Chondrocyte (in vitro differentiated cells): ENCODE measurements around the gene NDUFA13. TPM values are rescaled to one million over a fixed set of nuclear protein-coding genes. Genes with fewer than 3 reads are reported as not detected.

Source experiments
- DNase-seq: peaks from one replicate; pipeline ENCODE4 v3.0.0; 2021; ENCODE audit warnings: mixed read lengths, low spot score
- H3K27ac Mint-ChIP-seq: one replicate; pipeline ENCODE4 v1.8.0; 2021; ENCODE audit warnings: mild to moderate bottlenecking, moderate library complexity, mixed read lengths; ENCODE audit not compliant: unreplicated experiment
- H3K27me3 Mint-ChIP-seq: 2 replicates; pipeline ENCODE4 v1.8.0; 2021; ENCODE audit warnings: low read depth, mixed read lengths
- H3K36me3 Mint-ChIP-seq: 2 replicates; pipeline ENCODE4 v1.8.0; 2021; ENCODE audit warnings: low read depth, mixed read lengths
- H3K4me1 Mint-ChIP-seq: 2 replicates; pipeline ENCODE4 v1.8.0; 2021; ENCODE audit warnings: low read depth, mild to moderate bottlenecking, mixed read lengths
- H3K4me3 Mint-ChIP-seq: one replicate; pipeline ENCODE4 v1.8.0; 2021; ENCODE audit warnings: mild to moderate bottlenecking, moderate library complexity, mixed read lengths; ENCODE audit not compliant: unreplicated experiment
- H3K9me3 Mint-ChIP-seq: 2 replicates; pipeline ENCODE4 v1.8.0; 2021; ENCODE audit warnings: low read depth, mixed read lengths
- CTCF ChIP-seq: fragments of 200-600 bp; sonication (generic); IDR thresholded peaks from 2 replicates; pipeline ENCODE4 v1.5.0; 2021; ENCODE audit warnings: antibody characterized with exemption, mild to moderate bottlenecking, moderate library complexity
- total RNA-seq: library from RNA; stranded (reverse); gene quantifications from 3 replicates; pipeline ENCODE4 v1.2.1, GENCODE V29; 2021

NDUFA13 gene
- total RNA-seq, 1 donor from 2014 or later, result 313 TPM

GRCh38 chr19:19514215-19514657, 1.8 kb upstream of the NDUFA13 start:
- Mint-ChIP-seq H3K4me1 (peaks cover 16% of the 10 kb centered on the region), H3K36me3 (peaks cover 2% of the 10 kb centered on the region), H3K4me3 (no peak overlapping the region), H3K27me3 (no peaks in the 10 kb centered on the region), H3K27ac (no peak overlapping the region), H3K9me3 (no peaks in the 10 kb centered on the region)
- no peak for TF ChIP-seq CTCF
- DNase-seq, result no peak

GRCh38 chr19:19514881-19515641, 964 bp upstream of the NDUFA13 start, which contains the start of gene TSSK6:
TSSK6 (minus strand) TSS chr19:19515548; CDS start chr19:19515427, 121 bp downstream.
- Mint-ChIP-seq H3K27me3 (no peaks in the 10 kb centered on the region), H3K36me3 (peaks cover 5% of the 10 kb centered on the region), H3K9me3 (no peaks in the 10 kb centered on the region), H3K4me3 (peak within 1 kb of the TSS; percentile 91), H3K4me1 (peaks cover 18% of the 10 kb centered on the region), H3K27ac (peak within 1 kb of the TSS; percentile 89)
- TF ChIP-seq CTCF, result no peak
- DNase-seq, result no peak

GRCh38 chr19:19517235-19517619, 1.2 kb downstream of the NDUFA13 start:
- TF ChIP-seq CTCF, result no peak
- Mint-ChIP-seq H3K36me3 (peaks cover 9% of the 10 kb centered on the region), H3K27ac (no peak overlapping the region), H3K4me1 (peaks cover 18% of the 10 kb centered on the region), H3K27me3 (no peaks in the 10 kb centered on the region), H3K4me3 (peak overlapping the region; percentile 91), H3K9me3 (no peaks in the 10 kb centered on the region)
- DNase-seq, result no peak

- Mint-ChIP-seq H3K27me3 (no peaks in the 10 kb centered on the region), H3K27ac (no peak overlapping the region), H3K9me3 (no peaks in the 10 kb centered on the region), H3K4me1 (peaks cover 17% of the 10 kb centered on the region), H3K4me3 (no peak overlapping the region), H3K36me3 (peaks cover 9% of the 10 kb centered on the region)
- TF ChIP-seq CTCF, result no peak
- DNase-seq, result no peak
These were observed 5.0 kb downstream of the NDUFA13 start for GRCh38 chr19:19520989-19521388.

- TF ChIP-seq CTCF, result no peak
- peaks cover 11% of the 10 kb centered on the region for H3K36me3 Mint-ChIP-seq
These were observed 7.2 kb downstream of the NDUFA13 start for GRCh38 chr19:19523177-19523576.

More at GRCh38 chr19:19523177-19523576, 7.2 kb downstream of the NDUFA13 start:
- no peak overlapping the region for H3K4me3 Mint-ChIP-seq
- no peak overlapping the region for H3K27ac Mint-ChIP-seq
- DNase-seq, result no peak
- no peaks in the 10 kb centered on the region for H3K9me3 Mint-ChIP-seq
- peaks cover 4% of the 10 kb centered on the region for H3K4me1 Mint-ChIP-seq
- H3K27me3 Mint-ChIP-seq, result no peaks in the 10 kb centered on the region
